GM19099 (cell line): Measurements from ENCODE around the gene AGAP2.

Source experiments
- POLR2A ChIP-seq: IDR thresholded peaks from 3 replicates; pipeline ENCODE4 v1.6.1; 2011; ENCODE audit warnings: low read depth; ENCODE audit not compliant: insufficient read length; ENCODE audit errors: extremely low read depth

The AGAP2 gene

DNA sequence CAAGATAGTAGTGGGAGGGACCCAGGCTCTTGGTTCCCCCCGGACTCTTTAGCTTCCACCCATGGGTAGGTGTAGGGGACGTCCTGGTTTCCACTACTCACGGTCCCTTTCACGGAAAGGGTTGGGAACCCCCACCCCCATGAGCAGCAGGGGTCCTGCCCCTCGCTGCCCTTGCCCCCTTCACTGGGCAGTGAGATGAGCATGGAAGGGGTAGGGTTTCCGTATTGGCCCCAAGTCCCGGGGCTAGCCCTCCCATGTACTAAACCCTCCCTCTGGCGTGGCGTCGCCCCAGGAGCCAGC is 12.7 kb downstream of the AGAP2 start:
- no peak for TF ChIP-seq POLR2A

DNA sequence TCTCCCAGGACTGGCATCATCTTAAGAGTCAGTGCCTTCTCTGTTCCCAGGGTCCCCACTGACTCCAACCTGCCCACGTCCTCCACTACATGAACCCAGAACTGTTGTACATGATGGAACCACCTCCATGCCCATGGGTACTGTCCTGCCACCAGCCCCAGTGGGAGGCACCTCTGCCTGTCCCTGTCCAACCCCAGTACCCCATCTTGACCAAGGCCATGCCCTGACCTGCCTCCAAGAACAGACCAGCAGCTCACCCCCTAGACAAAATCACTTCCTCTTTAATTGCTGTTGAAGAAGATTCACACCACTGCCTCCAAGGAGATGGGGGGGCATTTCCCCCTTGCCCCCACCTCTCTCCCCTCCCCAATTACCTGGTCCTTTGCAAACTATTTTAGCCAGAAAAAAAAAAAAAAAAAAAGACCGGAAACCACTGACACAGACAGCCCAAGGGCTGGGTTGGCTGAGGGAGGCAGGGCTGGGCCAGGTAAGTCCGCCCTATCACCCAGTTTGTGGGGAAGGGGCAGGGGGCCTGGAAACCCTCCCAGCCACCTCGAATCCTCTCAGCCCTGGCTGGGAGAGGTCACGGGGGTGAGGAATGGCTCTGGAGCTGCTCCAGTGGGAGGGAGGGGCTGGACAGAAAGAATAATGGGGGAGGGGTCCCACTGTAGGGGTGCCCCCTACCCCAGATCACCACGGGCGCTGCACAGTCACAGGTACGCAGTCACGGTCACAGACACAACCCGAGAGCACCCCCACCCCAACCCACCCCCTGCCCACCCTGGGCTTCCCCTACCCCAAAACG is 13.4 kb downstream of the AGAP2 start:
- TF ChIP-seq POLR2A: no peak

DNA sequence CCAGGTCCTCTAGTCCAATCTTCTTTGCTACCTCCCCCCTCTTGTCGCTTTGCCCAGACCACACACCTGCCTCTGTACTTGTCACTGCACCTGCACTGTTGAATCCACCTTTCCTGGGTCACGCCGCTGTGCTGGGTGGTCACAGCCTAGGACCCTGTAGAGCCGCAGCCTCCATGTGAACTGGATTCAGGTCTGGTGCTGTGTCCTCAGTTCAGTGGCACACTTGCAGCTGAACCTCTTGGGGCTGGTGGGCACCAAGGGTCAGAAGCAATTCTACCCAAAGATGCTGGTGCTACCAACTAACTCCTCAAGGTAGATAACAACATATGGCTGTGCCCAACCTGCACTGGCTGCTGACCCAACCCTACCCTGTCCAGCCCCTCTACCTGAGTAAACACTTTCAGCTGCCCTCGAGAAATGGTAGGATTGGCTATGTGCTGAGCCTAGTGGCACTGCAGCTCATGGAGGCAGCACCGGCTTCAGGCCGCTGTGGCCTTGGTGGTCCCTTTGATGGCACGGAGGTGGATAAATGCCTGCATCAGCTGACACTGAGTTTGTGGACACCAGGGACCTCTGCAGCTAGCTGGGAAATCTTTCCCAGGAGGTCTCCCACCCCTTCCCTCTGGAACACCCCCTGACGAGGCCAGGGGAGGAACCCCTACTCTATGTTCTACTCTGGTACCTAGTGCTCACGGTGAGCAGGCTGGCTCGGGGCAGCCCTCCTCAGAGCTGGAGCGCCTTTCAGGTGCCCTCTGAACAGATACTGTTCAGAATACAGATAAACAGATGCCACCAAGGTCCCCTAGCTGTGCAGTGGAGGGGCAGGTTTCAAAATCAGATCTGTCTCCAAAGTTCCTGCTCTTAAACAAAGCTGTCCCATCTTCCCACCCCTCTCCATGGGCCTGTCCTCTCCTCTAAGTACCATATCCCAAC is 14.3 kb downstream of the AGAP2 start:
- TF ChIP-seq POLR2A: no peak

DNA sequence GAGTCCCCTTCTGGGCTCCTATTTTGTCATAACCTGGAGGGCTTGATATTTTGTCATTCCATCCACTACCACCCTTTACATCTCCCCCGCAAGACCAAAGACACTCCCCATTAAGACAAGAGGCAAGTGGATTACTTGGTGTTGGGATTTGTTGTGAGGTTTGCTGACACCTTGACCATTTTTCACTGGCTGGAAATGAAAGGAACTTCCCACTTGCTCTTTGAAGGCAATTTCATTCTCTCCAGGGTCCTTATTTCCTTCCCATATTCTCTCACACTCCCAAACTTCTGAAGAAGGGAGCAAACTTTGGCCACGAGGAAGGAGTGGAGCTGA is 14.9 kb downstream of the AGAP2 start:
- no peak for TF ChIP-seq POLR2A

DNA sequence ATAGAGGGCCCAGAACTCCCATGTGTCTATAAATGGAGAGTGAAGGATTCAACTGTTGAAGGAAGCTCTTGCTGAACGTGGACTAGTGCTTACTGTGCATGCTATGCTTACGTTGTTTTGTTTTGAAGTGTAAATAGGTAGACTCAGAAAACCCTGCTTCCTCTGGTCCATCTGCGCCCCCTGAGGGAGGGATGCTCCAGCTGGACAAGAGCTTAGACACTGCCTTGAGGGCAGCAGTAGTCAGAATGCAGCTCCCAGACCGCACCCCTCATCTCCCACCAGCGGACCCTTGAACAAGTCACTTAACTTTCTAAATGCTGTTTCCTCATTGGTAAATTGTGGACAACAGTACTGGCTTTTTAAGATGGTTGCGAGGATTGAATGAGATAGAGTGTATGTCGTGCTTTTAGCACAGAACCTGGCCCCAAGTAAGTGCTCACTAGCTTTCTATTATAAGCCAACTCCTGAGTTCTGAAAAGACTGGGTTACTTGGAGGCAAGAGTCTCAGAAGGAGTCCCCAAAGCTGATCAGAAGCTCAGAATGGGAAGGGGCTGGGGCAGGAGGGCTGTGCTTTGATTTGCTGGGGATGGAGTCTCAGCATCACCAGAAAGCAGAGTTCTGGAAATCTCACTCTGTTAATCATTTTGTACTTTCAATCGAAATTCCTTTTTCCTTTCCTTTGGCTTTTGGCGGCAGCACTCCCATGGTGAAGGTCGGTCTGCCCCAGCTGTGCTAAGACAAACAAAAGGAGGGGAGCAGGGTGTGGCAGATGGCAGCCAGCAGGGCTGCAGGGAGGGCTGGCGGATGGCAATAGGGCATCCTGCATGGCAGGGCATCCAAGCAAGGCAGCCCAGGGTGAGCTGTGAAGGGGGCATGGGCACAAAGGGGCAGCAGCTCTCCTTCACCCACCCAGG is 15.6 kb downstream of the AGAP2 start:
- TF ChIP-seq POLR2A: no peak

DNA sequence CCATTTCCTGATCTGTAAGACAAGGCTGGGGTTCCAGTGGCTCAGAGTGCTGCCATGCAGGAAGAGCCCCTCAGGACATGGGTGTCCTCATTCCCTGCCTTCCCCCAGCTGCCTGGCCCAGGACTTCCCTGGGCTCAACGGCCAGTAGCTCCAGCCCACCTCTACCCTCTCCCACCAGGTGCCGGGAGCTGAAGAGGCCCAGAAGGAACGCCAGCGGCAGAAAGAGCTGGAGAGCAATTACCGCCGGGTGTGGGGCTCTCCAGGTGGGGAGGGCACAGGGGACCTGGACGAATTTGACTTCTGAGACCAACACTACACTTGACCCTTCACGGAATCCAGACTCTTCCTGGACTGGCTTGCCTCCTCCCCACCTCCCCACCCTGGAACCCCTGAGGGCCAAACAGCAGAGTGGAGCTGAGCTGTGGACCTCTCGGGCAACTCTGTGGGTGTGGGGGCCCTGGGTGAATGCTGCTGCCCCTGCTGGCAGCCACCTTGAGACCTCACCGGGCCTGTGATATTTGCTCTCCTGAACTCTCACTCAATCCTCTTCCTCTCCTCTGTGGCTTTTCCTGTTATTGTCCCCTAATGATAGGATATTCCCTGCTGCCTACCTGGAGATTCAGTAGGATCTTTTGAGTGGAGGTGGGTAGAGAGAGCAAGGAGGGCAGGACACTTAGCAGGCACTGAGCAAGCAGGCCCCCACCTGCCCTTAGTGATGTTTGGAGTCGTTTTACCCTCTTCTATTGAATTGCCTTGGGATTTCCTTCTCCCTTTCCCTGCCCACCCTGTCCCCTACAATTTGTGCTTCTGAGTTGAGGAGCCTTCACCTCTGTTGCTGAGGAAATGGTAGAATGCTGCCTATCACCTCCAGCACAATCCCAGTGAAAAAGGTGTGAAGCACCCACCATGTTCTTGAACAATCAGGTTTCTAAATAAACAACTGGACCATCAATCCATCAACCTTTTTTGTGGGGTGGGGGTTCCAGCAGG is 17.6 kb downstream of the AGAP2 start:
- no peak for TF ChIP-seq POLR2A

DNA sequence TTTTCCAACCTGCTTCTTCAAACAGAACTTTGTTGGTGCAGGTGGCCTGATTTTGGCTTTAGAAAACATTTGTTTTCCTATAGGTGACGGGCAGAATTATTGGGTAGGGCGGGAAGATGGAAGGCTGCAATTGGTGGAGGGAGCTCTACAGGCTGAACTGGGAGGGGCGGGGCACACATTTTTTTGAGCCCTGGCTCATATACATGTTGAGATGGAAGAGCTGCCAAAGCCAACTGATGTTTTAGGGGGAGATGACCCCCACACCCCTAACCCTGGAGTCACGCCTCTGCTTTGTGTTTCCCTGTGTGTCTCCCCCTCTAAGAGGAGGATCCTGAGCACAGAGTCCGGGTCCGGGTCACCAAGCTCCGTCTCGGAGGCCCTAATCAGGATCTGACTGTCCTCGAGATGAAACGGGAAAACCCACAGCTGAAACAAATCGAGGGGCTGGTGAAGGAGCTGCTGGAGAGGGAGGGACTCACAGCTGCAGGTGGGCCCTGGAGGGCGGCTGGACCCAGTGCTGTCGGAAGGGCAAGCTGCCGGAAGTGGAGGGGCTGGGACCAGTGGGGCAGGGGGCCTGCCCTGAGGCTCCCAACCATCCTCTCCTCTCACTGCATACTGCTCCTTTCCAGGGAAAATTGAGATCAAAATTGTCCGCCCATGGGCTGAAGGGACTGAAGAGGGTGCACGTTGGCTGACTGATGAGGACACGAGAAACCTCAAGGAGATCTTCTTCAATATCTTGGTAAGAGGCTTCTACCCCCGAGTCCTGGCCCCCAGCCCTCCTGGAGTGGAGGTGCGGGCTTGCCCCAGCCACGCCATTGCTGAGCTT is 18.6 kb downstream of the AGAP2 start:
- no peak for TF ChIP-seq POLR2A

DNA sequence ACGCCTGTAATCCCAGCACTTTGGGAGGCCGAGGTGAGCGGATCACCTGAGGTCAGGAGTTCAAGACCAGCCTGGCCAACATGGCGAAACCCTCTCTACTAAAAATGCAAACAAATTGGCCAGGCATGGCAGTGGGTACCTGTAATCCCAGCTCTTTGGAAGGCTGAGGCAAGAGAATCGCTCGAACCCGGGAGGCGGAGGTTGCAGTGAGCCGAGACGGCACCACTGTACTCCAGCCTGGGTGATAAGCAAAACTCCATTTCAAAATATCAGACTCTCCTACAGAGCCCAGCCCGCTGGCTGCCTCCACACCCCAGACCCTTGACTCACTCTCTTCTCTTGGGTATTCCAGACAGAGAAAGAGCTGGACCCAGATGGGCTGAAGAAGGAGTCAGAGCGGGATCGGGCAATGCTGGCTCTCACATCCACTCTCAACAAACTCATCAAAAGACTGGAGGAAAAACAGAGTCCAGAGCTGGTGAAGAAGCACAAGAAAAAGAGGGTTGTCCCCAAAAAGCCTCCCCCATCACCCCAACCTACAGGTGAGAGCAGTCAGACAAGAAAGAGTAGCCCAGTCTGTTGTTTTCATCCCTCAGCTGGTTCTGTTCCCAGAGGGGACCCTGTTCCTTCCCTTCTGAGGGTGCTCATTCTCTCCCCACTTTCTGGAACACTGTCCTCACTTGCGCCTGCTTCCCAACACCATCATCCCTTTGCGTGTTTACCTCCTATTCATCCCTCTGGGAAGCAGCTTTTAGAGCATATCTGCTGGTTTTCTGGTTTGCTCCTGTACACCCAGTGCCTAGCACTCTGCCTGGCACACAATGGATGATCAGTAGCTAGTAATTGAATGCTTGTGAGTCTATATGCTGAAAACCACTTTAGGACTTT is 19.7 kb downstream of the AGAP2 start:
- TF ChIP-seq POLR2A: no peak

DNA sequence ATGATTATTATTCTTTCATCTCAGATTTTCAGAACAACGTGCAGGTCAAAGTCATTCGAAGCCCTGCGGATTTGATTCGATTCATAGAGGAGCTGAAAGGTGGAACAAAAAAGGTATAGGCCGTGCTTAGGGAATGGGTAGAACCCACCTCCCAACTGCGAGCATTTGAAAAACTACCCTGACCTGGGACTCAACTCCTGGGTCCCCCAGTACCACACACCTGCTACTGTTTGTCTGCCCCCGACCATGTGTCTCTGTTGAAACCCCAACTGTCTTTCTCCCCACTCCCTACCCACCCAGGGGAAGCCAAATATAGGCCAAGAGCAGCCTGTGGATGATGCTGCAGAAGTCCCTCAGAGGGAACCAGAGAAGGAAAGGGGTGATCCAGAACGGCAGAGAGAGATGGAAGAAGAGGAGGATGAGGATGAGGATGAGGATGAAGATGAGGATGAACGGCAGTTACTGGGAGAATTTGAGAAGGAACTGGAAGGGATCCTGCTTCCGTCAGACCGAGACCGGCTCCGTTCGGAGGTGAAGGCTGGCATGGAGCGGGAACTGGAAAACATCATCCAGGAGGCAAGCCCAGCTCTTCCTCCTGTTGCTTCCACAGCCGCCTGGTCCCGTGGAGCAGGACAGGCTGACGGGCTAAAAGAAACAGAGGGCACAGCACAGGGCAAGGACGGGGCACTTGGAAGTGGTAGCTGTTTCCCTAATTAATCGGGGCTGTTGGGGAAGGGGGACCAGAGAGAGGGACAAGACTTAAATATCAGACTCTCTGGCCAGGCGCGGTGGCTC is 20.5 kb downstream of the AGAP2 start:
- TF ChIP-seq POLR2A: no peak

DNA sequence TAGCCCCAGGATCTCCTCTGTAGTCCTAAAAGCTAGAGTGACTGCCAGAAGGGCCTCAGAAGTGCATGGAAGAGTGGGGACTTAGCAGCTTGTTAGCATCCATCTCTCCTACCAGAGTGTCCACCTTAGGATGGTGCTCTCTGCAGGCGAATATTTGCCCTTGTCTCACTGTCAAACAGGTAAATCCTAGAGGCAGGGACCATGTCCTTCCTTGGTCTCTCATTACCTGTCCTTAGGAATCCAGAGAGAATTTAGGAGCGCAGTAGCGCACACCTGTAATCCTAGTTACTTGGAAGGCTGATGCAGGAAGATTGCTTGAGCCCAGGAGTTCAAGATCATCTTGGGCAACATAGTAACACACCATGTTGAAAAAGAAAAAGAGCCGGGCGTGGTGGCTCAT is 21.4 kb downstream of the AGAP2 start:
- no peak for TF ChIP-seq POLR2A

DNA sequence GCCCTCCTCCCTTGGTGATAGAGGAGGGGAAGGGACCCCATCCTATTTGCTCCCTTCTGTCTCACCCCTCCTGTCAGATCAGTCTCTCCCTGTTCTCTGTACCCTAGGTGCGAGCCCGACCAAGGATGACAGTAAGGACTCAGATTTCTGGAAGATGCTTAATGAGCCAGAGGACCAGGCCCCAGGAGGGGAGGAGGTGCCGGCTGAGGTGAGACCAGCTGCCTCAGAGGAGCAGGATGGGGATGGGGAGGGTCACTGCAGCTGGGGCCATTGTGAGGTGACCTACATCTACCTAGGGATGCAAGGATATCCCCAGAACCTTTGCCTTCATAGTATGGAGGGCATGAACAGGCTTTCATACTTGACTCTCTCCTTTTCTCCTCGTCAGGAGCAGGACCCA is 22.2 kb downstream of the AGAP2 start:
- TF ChIP-seq POLR2A: no peak

DNA sequence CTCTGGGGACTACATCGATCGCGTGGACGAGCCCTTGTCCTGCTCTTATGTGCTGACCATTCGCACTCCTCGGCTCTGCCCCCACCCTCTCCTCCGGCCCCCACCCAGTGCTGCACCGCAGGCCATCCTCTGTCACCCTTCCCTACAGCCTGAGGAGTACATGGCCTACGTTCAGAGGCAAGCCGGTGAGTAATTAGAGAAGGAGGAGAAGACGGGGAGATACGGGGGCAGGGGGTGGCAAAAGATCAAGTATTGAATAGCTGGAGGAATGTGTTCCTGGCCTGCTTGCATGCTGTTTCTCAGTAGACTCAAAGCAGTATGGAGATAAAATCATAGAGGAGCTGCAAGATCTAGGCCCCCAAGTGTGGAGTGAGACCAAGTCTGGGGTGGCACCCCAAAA is 22.8 kb downstream of the AGAP2 start:
- no peak for TF ChIP-seq POLR2A
